ENCODE measurements around the gene SLU7.

DNA sequence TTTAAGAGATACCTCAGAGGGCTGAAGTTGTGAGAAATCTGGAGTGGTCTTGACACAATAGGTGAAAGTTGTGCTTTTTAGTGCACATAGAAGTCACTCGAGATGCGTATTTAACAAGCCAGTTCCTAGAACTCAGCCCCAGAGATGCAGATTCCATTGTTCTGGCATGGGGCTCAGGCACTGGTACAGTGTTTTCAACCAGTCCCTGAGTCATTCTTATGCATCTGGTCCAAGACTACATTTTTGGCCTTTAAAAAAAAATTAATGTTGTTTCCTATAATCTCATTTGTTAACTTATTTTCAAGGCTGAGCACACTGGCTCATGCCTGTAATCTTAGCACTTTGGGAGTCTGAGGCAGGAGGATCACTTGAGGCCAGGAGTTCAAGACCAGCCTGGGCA is 32.4 kb upstream of the SLU7 start:
- TF ChIP-seq SUZ12 (IDR thresholded peaks at IDR 0.05; ENCODE audit: extremely low read depth, insufficient read depth, insufficient read length), result no peak
- TF ChIP-seq YY1 (IDR thresholded peaks at IDR 0.05; ENCODE audit: insufficient read depth, insufficient read length), result no peak

Measured in NT2/D1 (cell line).